ENCODE results near the gene TAB2.

DNA sequence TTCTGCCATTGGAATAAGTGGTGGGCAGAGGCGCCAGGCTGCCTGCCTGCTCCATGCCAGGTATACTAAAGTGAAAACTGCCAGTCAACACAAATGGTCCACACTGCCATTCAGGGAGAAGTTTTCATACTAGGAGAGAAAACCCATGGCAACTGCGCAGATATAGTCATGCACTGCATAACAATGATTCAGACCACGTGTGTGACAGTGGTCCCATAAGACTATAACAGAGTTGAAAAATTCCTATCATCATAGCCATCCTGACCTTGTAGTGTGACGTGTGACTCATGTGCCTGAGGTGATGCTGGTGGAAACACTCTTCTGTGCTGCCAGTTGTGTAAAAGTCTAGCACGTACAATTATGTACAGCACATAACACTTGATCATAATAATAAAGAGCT is 142.2 kb downstream of the TAB2 start:
- TF ChIP-seq ZNF274 (IDR thresholded peaks at IDR 0.05; ENCODE audit: low read depth, low read length) (no peak), YY1 (IDR thresholded peaks at IDR 0.05; ENCODE audit: insufficient read depth, insufficient read length) (no peak), SUZ12 (IDR thresholded peaks at IDR 0.05; ENCODE audit: extremely low read depth, insufficient read depth, insufficient read length) (no peak)
